ENCODE measurements around the gene DHX15. TPM values are rescaled to one million over a fixed set of nuclear protein-coding genes. Genes with fewer than 3 reads are reported as not detected.

DHX15 gene
- total RNA-seq, 1 donor from 2014 or later, result 130 TPM

DNA sequence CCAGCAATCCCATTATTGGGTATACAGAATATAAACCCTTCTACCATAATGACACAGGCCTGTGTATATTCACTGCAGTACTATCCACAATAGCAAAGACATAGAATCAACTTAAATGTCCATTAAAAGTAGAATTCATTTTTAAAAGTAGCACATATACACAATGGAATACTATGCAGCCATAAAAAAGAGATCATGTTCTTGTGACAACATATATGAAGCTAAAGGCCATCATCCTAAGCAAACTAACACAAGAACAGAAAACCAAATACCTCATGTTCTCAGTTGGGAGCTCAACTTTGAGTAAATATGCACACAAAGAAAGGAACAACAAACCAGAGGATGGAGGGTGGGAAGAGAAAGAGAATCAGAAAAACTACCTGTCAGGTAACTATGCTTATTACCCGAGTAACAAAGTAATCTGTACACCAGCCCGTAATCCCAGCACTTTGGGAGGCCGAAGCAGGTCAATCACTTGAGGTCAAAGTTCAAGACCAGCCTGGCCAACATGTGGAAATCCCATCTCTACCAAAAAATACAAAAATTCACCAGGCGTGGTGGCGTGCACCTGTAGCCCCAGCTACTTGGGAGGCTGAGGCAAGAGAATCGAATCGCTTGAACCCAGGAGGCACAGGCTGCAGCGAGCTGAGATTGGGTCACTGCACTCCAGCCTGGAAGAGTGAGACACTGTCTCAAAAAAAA, 22.8 kb downstream of the DHX15 start:
- no peak overlapping the region for H3K4me3 Mint-ChIP-seq (ENCODE audit: unreplicated experiment)
- Histone ChIP-seq H3K27me3 (ENCODE audit: insufficient read depth, low read length) (no peaks in the 10 kb centered on the region), H3K27ac (ENCODE audit: low read depth, low read length) (no peak overlapping the region), H3K9ac (ENCODE audit: low read length) (no peak overlapping the region), H4K20me1 (ENCODE audit: insufficient read depth, low read length) (peaks cover 96% of the 10 kb centered on the region), H3K9me3 (ENCODE audit: insufficient read depth, low read depth, low read length) (no peaks in the 10 kb centered on the region), H3K4me3 (ENCODE audit: insufficient read depth, low read depth, low read length) (no peak overlapping the region), H3K4me1 (ENCODE audit: insufficient read depth, low read length) (peaks cover 38% of the 10 kb centered on the region), H3K4me2 (ENCODE audit: low read length) (no peak overlapping the region), H2AFZ (ENCODE audit: low read depth, low read length) (no peak overlapping the region), H3K36me3 (ENCODE audit: insufficient read depth, low read length) (peaks cover 5% of the 10 kb centered on the region), H3K79me2 (ENCODE audit: insufficient read depth, low read length) (peaks cover 100% of the 10 kb centered on the region)
- TF ChIP-seq EZH2 (IDR thresholded peaks at IDR 0.05; ENCODE audit: insufficient read depth, low read length), result no peak
- TF ChIP-seq, protein P1, sequence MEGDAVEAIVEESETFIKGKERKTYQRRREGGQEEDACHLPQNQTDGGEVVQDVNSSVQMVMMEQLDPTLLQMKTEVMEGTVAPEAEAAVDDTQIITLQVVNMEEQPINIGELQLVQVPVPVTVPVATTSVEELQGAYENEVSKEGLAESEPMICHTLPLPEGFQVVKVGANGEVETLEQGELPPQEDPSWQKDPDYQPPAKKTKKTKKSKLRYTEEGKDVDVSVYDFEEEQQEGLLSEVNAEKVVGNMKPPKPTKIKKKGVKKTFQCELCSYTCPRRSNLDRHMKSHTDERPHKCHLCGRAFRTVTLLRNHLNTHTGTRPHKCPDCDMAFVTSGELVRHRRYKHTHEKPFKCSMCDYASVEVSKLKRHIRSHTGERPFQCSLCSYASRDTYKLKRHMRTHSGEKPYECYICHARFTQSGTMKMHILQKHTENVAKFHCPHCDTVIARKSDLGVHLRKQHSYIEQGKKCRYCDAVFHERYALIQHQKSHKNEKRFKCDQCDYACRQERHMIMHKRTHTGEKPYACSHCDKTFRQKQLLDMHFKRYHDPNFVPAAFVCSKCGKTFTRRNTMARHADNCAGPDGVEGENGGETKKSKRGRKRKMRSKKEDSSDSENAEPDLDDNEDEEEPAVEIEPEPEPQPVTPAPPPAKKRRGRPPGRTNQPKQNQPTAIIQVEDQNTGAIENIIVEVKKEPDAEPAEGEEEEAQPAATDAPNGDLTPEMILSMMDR (IDR thresholded peaks at IDR 0.05; ENCODE audit: insufficient read depth, low read depth, low read length), result no peak
- no peaks in the 10 kb centered on the region for H3K9me3 Mint-ChIP-seq (ENCODE audit: unreplicated experiment)
- FAIRE-seq, result no peak
- H3K4me1 Mint-ChIP-seq (ENCODE audit: low read depth, unreplicated experiment), result peaks cover 46% of the 10 kb centered on the region
- no peaks in the 10 kb centered on the region for H3K27me3 Mint-ChIP-seq (ENCODE audit: low read depth, unreplicated experiment)
- no peak for DNase-seq (ENCODE audit: low read depth)
- peaks cover 5% of the 10 kb centered on the region for H3K36me3 Mint-ChIP-seq (ENCODE audit: low read depth, unreplicated experiment)
- H3K27ac Mint-ChIP-seq (ENCODE audit: unreplicated experiment), result no peak overlapping the region

DNA sequence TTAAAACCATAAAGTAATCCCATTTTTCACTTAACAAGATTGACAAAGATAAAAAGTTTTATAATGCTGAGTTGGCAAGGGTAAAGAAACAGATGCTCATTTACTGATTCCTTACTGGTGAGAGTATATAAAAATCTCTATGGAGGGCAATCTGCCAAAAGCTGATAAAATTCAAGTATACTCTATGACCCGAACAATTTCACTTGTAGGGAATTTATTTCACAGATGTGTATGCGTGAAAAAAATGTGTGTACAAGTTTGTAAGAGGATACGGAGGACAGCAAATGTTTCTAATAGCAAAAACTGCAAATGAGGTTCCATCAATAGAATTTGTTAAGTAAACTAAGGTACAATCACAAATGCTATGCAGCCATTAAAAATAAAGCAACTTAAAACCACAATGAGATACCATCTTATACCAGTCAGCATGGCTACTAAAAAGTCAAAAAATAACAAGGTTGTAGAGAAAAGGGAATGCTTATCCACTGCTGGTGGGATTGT, 23.4 kb downstream of the DHX15 start:
- TF ChIP-seq, protein P1 (IDR thresholded peaks at IDR 0.05; ENCODE audit: insufficient read depth, low read depth, low read length), result no peak
- no peak for TF ChIP-seq EZH2 (IDR thresholded peaks at IDR 0.05; ENCODE audit: insufficient read depth, low read length)
- Histone ChIP-seq H3K4me3 (ENCODE audit: insufficient read depth, low read depth, low read length) (no peak overlapping the region), H2AFZ (ENCODE audit: low read depth, low read length) (no peak overlapping the region), H3K4me2 (ENCODE audit: low read length) (peak overlapping the region; percentile 29), H3K4me1 (ENCODE audit: insufficient read depth, low read length) (peaks cover 38% of the 10 kb centered on the region), H3K9ac (ENCODE audit: low read length) (no peak overlapping the region), H3K27ac (ENCODE audit: low read depth, low read length) (no peak overlapping the region), H4K20me1 (ENCODE audit: insufficient read depth, low read length) (peaks cover 96% of the 10 kb centered on the region), H3K27me3 (ENCODE audit: insufficient read depth, low read length) (no peaks in the 10 kb centered on the region), H3K79me2 (ENCODE audit: insufficient read depth, low read length) (peaks cover 100% of the 10 kb centered on the region), H3K9me3 (ENCODE audit: insufficient read depth, low read depth, low read length) (no peaks in the 10 kb centered on the region), H3K36me3 (ENCODE audit: insufficient read depth, low read length) (peaks cover 7% of the 10 kb centered on the region)
- Mint-ChIP-seq H3K4me3 (ENCODE audit: unreplicated experiment) (no peak overlapping the region), H3K9me3 (ENCODE audit: unreplicated experiment) (no peaks in the 10 kb centered on the region), H3K27me3 (ENCODE audit: low read depth, unreplicated experiment) (no peaks in the 10 kb centered on the region), H3K4me1 (ENCODE audit: low read depth, unreplicated experiment) (peaks cover 46% of the 10 kb centered on the region), H3K27ac (ENCODE audit: unreplicated experiment) (no peak overlapping the region), H3K36me3 (ENCODE audit: low read depth, unreplicated experiment) (peaks cover 4% of the 10 kb centered on the region)
- DNase-seq (ENCODE audit: low read depth), result peak; percentile 64
- no peak for FAIRE-seq

DNA sequence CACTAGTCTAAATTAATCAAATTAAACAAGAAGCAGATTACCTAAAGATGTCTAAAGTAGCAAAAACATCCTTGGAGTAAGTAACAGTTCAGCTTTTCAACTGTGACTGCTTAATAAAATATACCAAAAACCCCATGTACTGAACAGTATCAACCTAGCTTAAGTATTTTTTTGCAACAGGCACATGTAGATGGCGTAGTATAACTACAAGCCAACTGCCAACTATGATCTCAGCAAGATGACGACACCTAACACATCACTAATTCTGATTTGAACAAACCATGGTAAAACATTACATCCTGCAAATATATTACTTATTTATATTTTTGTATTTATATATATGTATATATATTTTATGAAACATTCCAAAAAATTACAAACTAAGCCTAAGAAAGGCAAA, 24.5 kb downstream of the DHX15 start:
- H2AFZ ChIP-seq (ENCODE audit: low read depth, low read length), result no peak overlapping the region
- FAIRE-seq (no peak), DNase-seq (ENCODE audit: low read depth) (peak; percentile 49)
- Mint-ChIP-seq H3K4me3 (ENCODE audit: unreplicated experiment) (no peak overlapping the region), H3K9me3 (ENCODE audit: unreplicated experiment) (no peaks in the 10 kb centered on the region), H3K36me3 (ENCODE audit: low read depth, unreplicated experiment) (peaks cover 4% of the 10 kb centered on the region), H3K27me3 (ENCODE audit: low read depth, unreplicated experiment) (no peaks in the 10 kb centered on the region), H3K27ac (ENCODE audit: unreplicated experiment) (no peak overlapping the region), H3K4me1 (ENCODE audit: low read depth, unreplicated experiment) (peaks cover 38% of the 10 kb centered on the region)
- H3K79me2 ChIP-seq (ENCODE audit: insufficient read depth, low read length), result peaks cover 100% of the 10 kb centered on the region
- H3K9ac ChIP-seq (ENCODE audit: low read length), result no peak overlapping the region
- no peak overlapping the region for H3K4me3 ChIP-seq (ENCODE audit: insufficient read depth, low read depth, low read length)
- H3K9me3 ChIP-seq (ENCODE audit: insufficient read depth, low read depth, low read length), result no peaks in the 10 kb centered on the region
- no peaks in the 10 kb centered on the region for H3K27me3 ChIP-seq (ENCODE audit: insufficient read depth, low read length)
- H4K20me1 ChIP-seq (ENCODE audit: insufficient read depth, low read length), result peaks cover 92% of the 10 kb centered on the region
- peaks cover 38% of the 10 kb centered on the region for H3K4me1 ChIP-seq (ENCODE audit: insufficient read depth, low read length)
- no peak for TF ChIP-seq EZH2 (IDR thresholded peaks at IDR 0.05; ENCODE audit: insufficient read depth, low read length)
- TF ChIP-seq, protein P1 (IDR thresholded peaks at IDR 0.05; ENCODE audit: insufficient read depth, low read depth, low read length), result no peak
- H3K4me2 ChIP-seq (ENCODE audit: low read length), result peak overlapping the region; percentile 23
- H3K36me3 ChIP-seq (ENCODE audit: insufficient read depth, low read length), result peaks cover 12% of the 10 kb centered on the region
- H3K27ac ChIP-seq (ENCODE audit: low read depth, low read length), result no peak overlapping the region

All from astrocyte (in vitro differentiated cells and primary cell).